Gastroesophageal sphincter (tissue), 3 donors: ENCODE data around the gene KRTAP10-2.

Source experiments
- EP300 ChIP-seq: sonication (generic); formaldehyde crosslinking; IDR thresholded peaks from one replicate; pipeline ENCODE4 v1.6.1; 2017; ENCODE audit warnings: antibody characterized with exemption, mild to moderate bottlenecking
- POLR2A ChIP-seq, 2 donors: fragments of 450-650 bp; IDR thresholded peaks; one replicate each; pipeline ENCODE4 v1.6.1; 2017; ENCODE audit warnings: antibody characterized with exemption in 2 of 2, mild to moderate bottlenecking in 2 of 2, moderate library complexity in 1 of 2
- POLR2AphosphoS5 ChIP-seq: sonication (generic); formaldehyde crosslinking; IDR thresholded peaks from one replicate; pipeline ENCODE4 v1.6.1; 2017; ENCODE audit warnings: antibody characterized with exemption
- TF ChIP-seq, protein P1 (sequence below), 4 experiments: fragments of 200-600 bp in 2 of 4; fragments of 450-650 bp in 2 of 4; sonication (generic) in 1 of 4; IDR thresholded peaks; one replicate each; pipeline ENCODE4 v1.5.1; 2017 to 2019; ENCODE audit warnings: antibody characterized with exemption in 4 of 4, mild to moderate bottlenecking in 2 of 4, moderate library complexity in 2 of 4

GRCh38 chr21:44527983-44528633 lies 23.2 kb downstream of the KRTAP10-2 start:
- TF ChIP-seq, protein P1, sequence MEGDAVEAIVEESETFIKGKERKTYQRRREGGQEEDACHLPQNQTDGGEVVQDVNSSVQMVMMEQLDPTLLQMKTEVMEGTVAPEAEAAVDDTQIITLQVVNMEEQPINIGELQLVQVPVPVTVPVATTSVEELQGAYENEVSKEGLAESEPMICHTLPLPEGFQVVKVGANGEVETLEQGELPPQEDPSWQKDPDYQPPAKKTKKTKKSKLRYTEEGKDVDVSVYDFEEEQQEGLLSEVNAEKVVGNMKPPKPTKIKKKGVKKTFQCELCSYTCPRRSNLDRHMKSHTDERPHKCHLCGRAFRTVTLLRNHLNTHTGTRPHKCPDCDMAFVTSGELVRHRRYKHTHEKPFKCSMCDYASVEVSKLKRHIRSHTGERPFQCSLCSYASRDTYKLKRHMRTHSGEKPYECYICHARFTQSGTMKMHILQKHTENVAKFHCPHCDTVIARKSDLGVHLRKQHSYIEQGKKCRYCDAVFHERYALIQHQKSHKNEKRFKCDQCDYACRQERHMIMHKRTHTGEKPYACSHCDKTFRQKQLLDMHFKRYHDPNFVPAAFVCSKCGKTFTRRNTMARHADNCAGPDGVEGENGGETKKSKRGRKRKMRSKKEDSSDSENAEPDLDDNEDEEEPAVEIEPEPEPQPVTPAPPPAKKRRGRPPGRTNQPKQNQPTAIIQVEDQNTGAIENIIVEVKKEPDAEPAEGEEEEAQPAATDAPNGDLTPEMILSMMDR (IDR thresholded peaks at IDR 0.05): no peak
- TF ChIP-seq POLR2A (IDR thresholded peaks at IDR 0.05): no peak
- TF ChIP-seq EP300: no peak
- TF ChIP-seq POLR2AphosphoS5: no peak
